ENCODE measurements around the gene PALB2. TPM values are rescaled to one million over a fixed set of nuclear protein-coding genes. Genes with fewer than 3 reads are reported as not detected.
A peak's percentile ranks its signal among the peaks of the same experiment; 100 is the strongest.

PALB2 gene
- total RNA-seq, 1 experiment from 2014 or later, result 40.3 TPM

DNA sequence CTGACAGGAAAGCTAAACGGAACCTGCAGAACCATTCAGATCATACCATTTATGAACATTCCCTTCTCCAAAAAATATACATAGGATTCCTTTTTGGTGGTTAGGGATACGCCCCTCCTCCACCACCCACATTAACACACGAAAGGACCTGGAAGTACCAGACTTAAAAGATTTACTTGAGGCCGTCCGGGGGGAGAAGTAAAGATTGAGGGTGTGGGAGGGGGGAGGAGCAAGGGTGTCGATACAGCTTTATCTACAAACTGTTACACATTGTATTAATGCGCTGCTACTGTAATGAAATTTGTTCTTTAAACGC is 537 bp downstream of the PALB2 start:
- peaks cover 10 to 51% (median 42%) of the 10 kb centered on the region in 3 experiments; a peak in 6 of 7 replicates for H3K36me3 Mint-ChIP-seq (ENCODE audit: insufficient read depth in 1 of 3, low read depth in 3 of 3)
- no peak overlapping the region for H3K4ac ChIP-seq (ENCODE audit: low read depth, low read length)
- H3K4me1 ChIP-seq (ENCODE audit: insufficient read depth, low read length), result no peaks in the 10 kb centered on the region
- peak overlapping the region; percentile 100 for H3K4me3 Mint-ChIP-seq
- no peak overlapping the region for H3K56ac ChIP-seq (ENCODE audit: insufficient read length, low read depth, low read length)
- no peak overlapping the region for H3K23ac ChIP-seq (ENCODE audit: insufficient read length, low read depth, low read length)
- peaks cover 1% of the 10 kb centered on the region; the same call in 1 of the 2 replicates for H3K79me2 ChIP-seq (ENCODE audit: insufficient read depth, low read length)
- H3K4me1 Mint-ChIP-seq, result peaks cover 9 to 17% of the 10 kb centered on the region in 2 experiments
- no peak overlapping the region for H2AK5ac ChIP-seq (ENCODE audit: insufficient read length, low read length)
- H3K27me3 Mint-ChIP-seq (ENCODE audit: low read depth), result no peaks in the 10 kb centered on the region
- TF ChIP-seq, protein P1, sequence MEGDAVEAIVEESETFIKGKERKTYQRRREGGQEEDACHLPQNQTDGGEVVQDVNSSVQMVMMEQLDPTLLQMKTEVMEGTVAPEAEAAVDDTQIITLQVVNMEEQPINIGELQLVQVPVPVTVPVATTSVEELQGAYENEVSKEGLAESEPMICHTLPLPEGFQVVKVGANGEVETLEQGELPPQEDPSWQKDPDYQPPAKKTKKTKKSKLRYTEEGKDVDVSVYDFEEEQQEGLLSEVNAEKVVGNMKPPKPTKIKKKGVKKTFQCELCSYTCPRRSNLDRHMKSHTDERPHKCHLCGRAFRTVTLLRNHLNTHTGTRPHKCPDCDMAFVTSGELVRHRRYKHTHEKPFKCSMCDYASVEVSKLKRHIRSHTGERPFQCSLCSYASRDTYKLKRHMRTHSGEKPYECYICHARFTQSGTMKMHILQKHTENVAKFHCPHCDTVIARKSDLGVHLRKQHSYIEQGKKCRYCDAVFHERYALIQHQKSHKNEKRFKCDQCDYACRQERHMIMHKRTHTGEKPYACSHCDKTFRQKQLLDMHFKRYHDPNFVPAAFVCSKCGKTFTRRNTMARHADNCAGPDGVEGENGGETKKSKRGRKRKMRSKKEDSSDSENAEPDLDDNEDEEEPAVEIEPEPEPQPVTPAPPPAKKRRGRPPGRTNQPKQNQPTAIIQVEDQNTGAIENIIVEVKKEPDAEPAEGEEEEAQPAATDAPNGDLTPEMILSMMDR (conservative IDR thresholded peaks at IDR 0.05), result no peak
- H3T11ph ChIP-seq (ENCODE audit: low read length), result no peak overlapping the region
- no peak overlapping the region for H2BK5ac ChIP-seq (ENCODE audit: insufficient read length, low read length)
- peaks cover 4% of the 10 kb centered on the region for H4K20me1 ChIP-seq (ENCODE audit: control insufficient read depth, insufficient read depth, insufficient read length)
- peak overlapping the region; percentile 92 to 98 (median 97) for H3K27ac Mint-ChIP-seq
- no peaks in the 10 kb centered on the region for H3K27me3 ChIP-seq (ENCODE audit: insufficient read depth, low read length)
- H3K27ac ChIP-seq (ENCODE audit: insufficient read length, low read depth, low read length), result peak overlapping the region; percentile 29
- peak overlapping the region; percentile 90 for H3K9ac ChIP-seq (ENCODE audit: extremely low read depth, insufficient read length, low read length)
- H3K18ac ChIP-seq (ENCODE audit: insufficient read length, low read depth, low read length), result peak overlapping the region; percentile 45
- H2BK120ac ChIP-seq (ENCODE audit: low read depth, low read length, poor library complexity, severe bottlenecking), result no peak overlapping the region
- no CpG with 5 or more reads among the region's 8 CpGs for WGBS (ENCODE audit: extremely low coverage, insufficient read length, low lambda C conversion rate)
- H2AFZ ChIP-seq (ENCODE audit: low read length), result no peak overlapping the region
- peak overlapping the region; percentile 78 for H3K4me2 ChIP-seq (ENCODE audit: insufficient read depth, insufficient read length, low read length)
- peaks cover 4% of the 10 kb centered on the region for H3K23me2 ChIP-seq (ENCODE audit: insufficient read length, low read depth, low read length, poor library complexity, severe bottlenecking)
- no peak overlapping the region for H4K8ac ChIP-seq (replicated peaks; ENCODE audit: insufficient read length, low read depth, low read length)
- peak overlapping the region; percentile 33; the same call in 1 of the 2 replicates for H3K14ac ChIP-seq (ENCODE audit: insufficient read depth, low read length)
- DNase-seq, result no peak
- no peak overlapping the region for H2BK12ac ChIP-seq (ENCODE audit: insufficient read length, low read depth, low read length)
- H2BK15ac ChIP-seq (ENCODE audit: low read depth, low read length), result no peak overlapping the region
- peak overlapping the region; percentile 35 for H4K5ac ChIP-seq (ENCODE audit: insufficient read length, low read depth, low read length)
- no peak overlapping the region for H2BK20ac ChIP-seq (ENCODE audit: low read depth, low read length, poor library complexity, severe bottlenecking)
- H3K79me1 ChIP-seq (ENCODE audit: insufficient read depth, low read depth, low read length, poor library complexity, severe bottlenecking), result peaks cover 5% of the 10 kb centered on the region
- H4K91ac ChIP-seq (ENCODE audit: insufficient read length, low read depth, low read length), result no peak overlapping the region
- no peaks in the 10 kb centered on the region for H3K9me3 ChIP-seq (ENCODE audit: control insufficient read depth, low read depth, low read length)
- no peaks in the 10 kb centered on the region for H3K9me3 Mint-ChIP-seq
